Glutamatergic neuron (in vitro differentiated cells): Measurements from ENCODE around the gene MT1HL1. TPM values are rescaled to one million over a fixed set of nuclear protein-coding genes. Genes with fewer than 3 reads are reported as not detected.

Experiments
- total RNA-seq: library from RNA; stranded (reverse); fragmentation: NEBNext Ultra II Directional; extraction: Animal tissue kit (Norgen Biotek cat#: 25700); gene quantifications from one replicate; pipeline ENCODE4 v1.2.1, GENCODE V29; 2021; ENCODE audit not compliant: unreplicated experiment

MT1HL1 gene
- total RNA-seq, 1 donor from 2014 or later, result not detected

Other genes with a start within 250 kb of the MT1HL1 start
- gene MTR, start 209.1 kb downstream of the MT1HL1 start, total RNA-seq, result 33.2 TPM
- 47.0 TPM for gene RYR2, start 37.7 kb upstream of the MT1HL1 start, total RNA-seq